ENCODE measurements around the gene OGDH.
"Not testable (repeated sequence)": the region's sequence is repeated elsewhere in the genome, so short reads cannot be mapped to it uniquely, and the experiment has no call there.

The OGDH gene

GRCh38 chr7:44606341-44607140 lies at the start of gene OGDH:
Gene OGDH, plus strand, starts transcription at chr7:44606627. Its CDS starts 17,717 bp downstream, at chr7:44624344.
- peak; percentile 100 for DNase-seq

- DNase-seq = no peak
Observed at GRCh38 chr7:44557485-44557884, 48.9 kb upstream of the OGDH start.

- no peak for DNase-seq
Observed at GRCh38 chr7:44559485-44559884, 46.9 kb upstream of the OGDH start.

- DNase-seq = no peak
Observed at GRCh38 chr7:44561481-44561880, 44.9 kb upstream of the OGDH start.

GRCh38 chr7:44561962-44562621 lies 44.3 kb upstream of the OGDH start:
- DNase-seq = no peak

- DNase-seq = not testable (repeated sequence)
Observed at GRCh38 chr7:44562622-44562962, 43.8 kb upstream of the OGDH start.

- DNase-seq = no peak
Observed at GRCh38 chr7:44563171-44563679, 43.2 kb upstream of the OGDH start.

- no peak for DNase-seq
Observed at GRCh38 chr7:44564606-44565005, 41.8 kb upstream of the OGDH start.

- peak; percentile 64 for DNase-seq
Observed at GRCh38 chr7:44565097-44565794, 41.2 kb upstream of the OGDH start.

- DNase-seq = no peak
Observed at GRCh38 chr7:44565795-44566559, 40.5 kb upstream of the OGDH start.

GRCh38 chr7:44566680-44567079 lies 39.7 kb upstream of the OGDH start:
- no peak for DNase-seq

GRCh38 chr7:44567884-44568283 lies 38.5 kb upstream of the OGDH start:
- no peak for DNase-seq

GRCh38 chr7:44568771-44569560 lies 37.5 kb upstream of the OGDH start:
- no peak for DNase-seq

- DNase-seq = no peak
Observed at GRCh38 chr7:44569959-44570358, 36.5 kb upstream of the OGDH start.

GRCh38 chr7:44572771-44573170 lies 33.7 kb upstream of the OGDH start:
- no peak for DNase-seq

GRCh38 chr7:44573464-44574286 lies 32.8 kb upstream of the OGDH start, which contains the start of gene DDX56:
Gene DDX56, minus strand, starts transcription at chr7:44573908. Its CDS starts 13 bp downstream, at chr7:44573895.
- DNase-seq = peak; percentile 89

GRCh38 chr7:44574287-44574872 lies 32.0 kb upstream of the OGDH start:
- DNase-seq = no peak

- no peak for DNase-seq
Observed at GRCh38 chr7:44575054-44575453, 31.4 kb upstream of the OGDH start.

GRCh38 chr7:44576228-44576627 lies 30.2 kb upstream of the OGDH start:
- no peak for DNase-seq
